GM21619 (cell line): ENCODE results near the gene CD44.

Source experiments
- ATAC-seq: cut with Tn5 transposase; IDR thresholded peaks from one replicate; pipeline ENCODE4 v1.9.1; 2021; ENCODE audit not compliant: unreplicated experiment

The CD44 gene

GRCh38 chr11:35234460-35235156 is 95.6 kb downstream of the CD44 start:
- ATAC-seq, result no peak

GRCh38 chr11:35235157-35235468 is 96.1 kb downstream of the CD44 start:
- no peak for ATAC-seq

- no peak for ATAC-seq
Measured at GRCh38 chr11:35235498-35235897, 96.5 kb downstream of the CD44 start.

GRCh38 chr11:35235936-35236666 is 97.1 kb downstream of the CD44 start:
- no peak for ATAC-seq

- no peak for ATAC-seq
Measured at GRCh38 chr11:35236667-35237003, 97.7 kb downstream of the CD44 start.

- ATAC-seq, result no peak
Measured at GRCh38 chr11:35237351-35237750, 98.4 kb downstream of the CD44 start.

GRCh38 chr11:35237860-35238715 is 99.1 kb downstream of the CD44 start:
- no peak for ATAC-seq

GRCh38 chr11:35238882-35239281 is 99.9 kb downstream of the CD44 start:
- no peak for ATAC-seq

- ATAC-seq, result no peak
Measured at GRCh38 chr11:35239471-35240075, 100.6 kb downstream of the CD44 start.

- no peak for ATAC-seq
Measured at GRCh38 chr11:35241083-35241482, 102.1 kb downstream of the CD44 start.

- ATAC-seq, result no peak
Measured at GRCh38 chr11:35241531-35241930, 102.6 kb downstream of the CD44 start.

- no peak for ATAC-seq
Measured at GRCh38 chr11:35242412-35243242, 103.7 kb downstream of the CD44 start.

GRCh38 chr11:35243774-35244173 is 104.8 kb downstream of the CD44 start:
- no peak for ATAC-seq

GRCh38 chr11:35245056-35245455 is 106.1 kb downstream of the CD44 start:
- no peak for ATAC-seq

GRCh38 chr11:35245786-35246185 is 106.8 kb downstream of the CD44 start:
- no peak for ATAC-seq

- no peak for ATAC-seq
Measured at GRCh38 chr11:35246745-35247144, 107.8 kb downstream of the CD44 start.

- no peak for ATAC-seq
Measured at GRCh38 chr11:35247428-35247827, 108.5 kb downstream of the CD44 start.

- ATAC-seq, result no peak
Measured at GRCh38 chr11:35247863-35248262, 108.9 kb downstream of the CD44 start.

GRCh38 chr11:35248558-35249323 is 109.8 kb downstream of the CD44 start:
- ATAC-seq, result no peak

GRCh38 chr11:35250192-35250591 is 111.2 kb downstream of the CD44 start:
- ATAC-seq, result no peak
